ENCODE data around the gene SIDT1. TPM values are rescaled to one million over a fixed set of nuclear protein-coding genes. Genes with fewer than 3 reads are reported as not detected.

Gene SIDT1
- 2.6 TPM for polyA plus RNA-seq (ENCODE audit: insufficient read length)

- DNase-seq (ENCODE audit: low read depth), result no peak
Observed at GRCh38 chr3:113531826-113532697, at the start of gene SIDT1. Gene SIDT1, plus strand, starts transcription at chr3:113532555. Its CDS starts 467 bp downstream, at chr3:113533022.

GRCh38 chr3:113485161-113485609 is 47.2 kb upstream of the SIDT1 start:
- DNase-seq (ENCODE audit: low read depth), result no peak

DNA sequence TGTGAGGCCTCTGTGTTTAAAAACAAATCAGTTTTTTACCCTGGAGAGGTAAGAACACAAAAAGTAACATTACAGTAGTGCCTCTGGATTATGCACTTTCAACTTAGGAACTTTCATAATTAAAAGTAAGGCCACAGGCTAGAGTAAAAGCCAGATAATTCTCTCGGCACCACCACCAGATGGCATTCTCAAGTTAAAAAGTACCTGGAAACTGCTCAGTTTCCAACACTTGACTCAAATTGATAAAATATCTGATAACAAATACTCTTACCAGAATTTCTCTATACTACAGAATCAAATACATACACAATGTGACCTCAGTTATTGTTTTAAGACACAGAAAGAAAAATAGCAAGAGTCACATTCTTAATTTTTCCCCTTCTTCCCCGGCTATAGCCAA is 37.3 kb upstream of the SIDT1 start:
- DNase-seq (ENCODE audit: low read depth), result no peak

- DNase-seq (ENCODE audit: low read depth), result no peak
Observed at GRCh38 chr3:113496924-113497323, 35.4 kb upstream of the SIDT1 start.

DNA sequence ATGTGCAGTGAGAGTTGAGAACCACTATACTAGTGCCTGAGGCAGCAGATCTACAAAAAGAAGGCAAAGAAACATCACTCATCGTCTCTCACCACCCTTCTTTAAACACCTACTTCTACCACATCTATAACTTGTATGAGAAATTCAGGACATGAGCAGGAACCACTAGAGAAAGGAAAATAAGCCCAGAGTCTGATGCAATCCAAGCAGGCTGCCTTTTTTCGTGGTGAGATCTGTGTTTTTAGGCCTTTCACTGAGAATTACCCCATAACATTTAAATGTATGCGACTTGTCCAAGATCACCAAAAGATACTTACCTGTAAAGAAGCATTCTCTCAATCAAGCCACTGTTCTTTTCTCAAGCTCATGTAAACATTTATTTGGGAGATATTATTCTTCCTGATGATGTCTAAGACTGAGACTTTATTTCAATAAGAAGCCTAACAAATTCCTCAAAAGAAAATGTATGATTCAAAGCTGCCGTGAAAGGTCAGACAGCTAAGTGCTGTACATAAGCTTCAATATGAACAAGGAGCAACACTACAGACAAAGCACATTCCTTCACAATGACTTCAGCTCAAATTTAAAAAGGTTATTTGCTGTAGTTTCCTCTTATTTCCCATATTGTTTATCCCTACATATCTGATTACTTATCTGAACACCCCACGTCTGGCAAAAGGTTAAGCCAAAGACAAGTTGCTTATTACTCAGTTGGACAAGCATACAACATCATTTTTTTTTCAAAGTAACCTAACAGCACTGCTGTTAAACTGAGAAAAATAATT is 33.9 kb upstream of the SIDT1 start:
- no peak for DNase-seq (ENCODE audit: low read depth)

DNA sequence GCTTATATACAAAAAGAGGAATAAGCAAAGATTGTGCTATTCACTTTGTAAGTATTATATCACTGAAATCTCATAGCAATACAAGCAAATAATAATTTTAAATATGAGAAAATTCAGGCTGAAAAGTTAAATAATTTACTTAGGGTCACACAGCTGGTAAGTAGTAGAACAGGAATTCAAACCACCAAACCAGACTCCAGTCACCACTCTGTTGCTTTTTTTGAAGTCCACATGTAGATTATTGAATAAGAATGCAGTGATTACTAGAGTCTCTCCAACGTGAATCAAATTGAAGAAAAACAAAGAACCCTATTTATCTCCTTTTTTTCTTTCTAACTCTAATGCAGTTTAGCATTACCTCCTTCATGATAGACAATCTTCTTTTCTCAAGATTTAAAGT is 33.3 kb upstream of the SIDT1 start:
- no peak for DNase-seq (ENCODE audit: low read depth)

- DNase-seq (ENCODE audit: low read depth), result no peak
Observed at GRCh38 chr3:113501597-113501996, 30.8 kb upstream of the SIDT1 start.

GRCh38 chr3:113505867-113506266 is 26.5 kb upstream of the SIDT1 start:
- no peak for DNase-seq (ENCODE audit: low read depth)

GRCh38 chr3:113507501-113508067 is 24.8 kb upstream of the SIDT1 start:
- DNase-seq (ENCODE audit: low read depth), result no peak

GRCh38 chr3:113508966-113509365 is 23.4 kb upstream of the SIDT1 start:
- no peak for DNase-seq (ENCODE audit: low read depth)

DNA sequence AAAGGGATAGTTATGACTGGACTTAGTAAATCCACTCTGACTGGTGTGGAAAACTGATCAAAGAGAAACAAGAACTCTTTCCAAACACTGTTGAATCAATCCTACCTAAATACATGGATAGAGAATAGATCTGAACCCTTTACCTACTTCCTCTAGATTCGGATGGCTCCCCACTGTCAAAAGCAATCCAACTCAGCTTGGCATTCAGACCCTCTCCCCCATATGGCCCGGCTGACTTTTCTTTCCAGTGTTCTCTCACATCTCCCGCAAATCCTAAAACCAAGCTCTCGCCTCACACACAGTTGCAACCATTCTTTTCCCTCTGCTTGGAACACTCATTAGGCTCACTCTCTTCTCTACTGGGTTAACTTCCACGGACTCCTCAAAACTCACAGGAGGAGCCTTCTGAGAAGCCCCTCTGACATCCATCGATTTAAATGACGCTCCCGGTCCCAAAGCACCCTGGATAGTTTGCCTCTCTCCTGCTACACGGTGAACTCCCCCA is 18.0 kb upstream of the SIDT1 start:
- DNase-seq (ENCODE audit: low read depth), result no peak

DNA sequence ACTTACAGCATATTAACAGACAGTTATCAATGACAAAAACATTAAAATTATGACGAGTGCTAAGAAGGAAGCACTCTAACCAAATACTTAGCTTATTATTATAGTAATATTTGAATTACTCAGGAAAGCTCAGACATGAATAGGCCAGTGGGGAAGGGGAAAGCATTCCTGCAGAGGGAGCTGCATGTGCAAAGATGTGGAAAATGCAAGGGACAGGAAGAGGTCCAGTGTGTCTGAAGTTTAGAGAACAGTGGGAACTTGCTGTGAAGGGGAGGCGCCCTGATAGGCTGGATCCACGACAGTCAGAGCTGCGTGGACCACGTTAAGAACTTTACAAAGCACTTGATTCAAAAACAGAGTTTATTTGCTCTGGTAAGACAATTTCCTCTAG is 16.2 kb upstream of the SIDT1 start:
- DNase-seq (ENCODE audit: low read depth), result no peak

- no peak for DNase-seq (ENCODE audit: low read depth)
Observed at GRCh38 chr3:113521981-113522380, 10.4 kb upstream of the SIDT1 start.

DNA sequence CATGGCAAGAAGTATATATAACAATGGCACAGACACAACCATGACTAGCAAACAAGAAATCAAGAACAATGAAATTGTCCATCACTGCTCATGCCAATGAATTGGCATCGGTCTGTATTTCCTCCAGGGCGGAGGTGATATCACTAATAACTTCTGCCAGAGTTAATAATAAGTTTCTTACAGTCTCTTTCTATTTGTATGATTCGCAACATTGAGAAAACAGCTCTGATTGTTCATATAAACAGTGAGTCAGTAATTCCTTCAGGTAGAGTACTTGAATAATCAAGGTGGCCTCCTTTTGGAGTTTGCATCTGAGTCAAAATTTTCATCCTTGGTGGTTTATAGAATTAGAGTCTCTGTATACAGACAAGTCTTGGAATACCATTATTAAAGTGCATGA is 9.1 kb upstream of the SIDT1 start:
- no peak for DNase-seq (ENCODE audit: low read depth)

DNA sequence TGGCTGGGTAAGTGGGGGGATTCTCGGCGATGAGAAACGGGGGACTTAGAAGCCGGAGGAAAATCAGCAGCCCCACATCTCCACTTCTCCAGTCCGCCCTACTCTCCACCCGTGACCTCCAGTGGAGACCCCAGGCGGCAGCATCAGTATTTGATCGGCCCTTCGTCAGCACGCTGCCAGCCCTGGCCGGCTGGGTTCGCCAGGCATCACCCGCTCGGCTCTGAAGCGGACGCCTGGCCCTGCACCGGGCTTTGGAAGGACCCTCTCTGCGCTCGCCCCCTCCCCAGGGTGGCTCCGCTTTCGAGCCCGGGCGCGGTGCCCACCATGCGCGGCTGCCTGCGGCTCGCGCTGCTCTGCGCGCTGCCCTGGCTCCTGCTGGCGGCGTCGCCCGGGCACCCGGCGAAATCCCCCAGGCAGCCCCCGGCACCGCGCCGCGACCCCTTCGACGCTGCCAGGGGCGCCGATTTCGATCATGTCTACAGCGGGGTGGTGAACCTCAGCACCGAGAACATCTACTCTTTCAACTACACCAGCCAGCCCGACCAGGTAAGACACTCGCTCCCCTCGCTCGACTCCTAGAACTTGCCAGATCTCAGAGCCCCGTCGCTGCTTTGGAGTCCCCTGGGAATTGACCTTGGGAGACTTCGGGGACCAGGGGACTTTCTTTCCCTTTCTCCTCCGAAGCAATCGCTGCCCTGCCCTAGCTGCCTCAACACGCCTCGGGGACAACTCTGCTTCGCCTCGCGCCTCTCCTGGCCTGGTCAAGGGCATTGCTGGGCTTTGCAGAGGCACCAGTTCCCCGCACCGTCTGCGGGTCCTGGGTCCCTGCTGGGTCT is 561 bp downstream of the SIDT1 start:
- DNase-seq (ENCODE audit: low read depth), result no peak

DNA sequence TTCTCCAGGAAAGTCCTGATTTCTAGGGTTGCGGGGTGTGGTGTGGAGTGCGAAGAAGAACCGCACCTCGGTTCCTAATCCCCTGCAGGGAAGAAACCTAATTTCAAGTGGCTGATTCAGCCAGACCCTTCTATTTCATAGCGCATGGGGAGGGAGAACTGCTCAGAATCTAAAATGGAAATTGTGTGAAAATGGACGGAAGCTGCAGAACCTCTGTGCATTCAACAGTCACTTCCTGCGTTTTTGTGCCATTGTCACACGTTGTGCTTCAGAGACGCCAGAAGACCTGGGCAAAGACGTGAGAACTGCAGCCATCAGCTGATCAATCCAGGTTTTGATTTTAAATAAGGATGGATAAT is 1.2 kb downstream of the SIDT1 start:
- no peak for DNase-seq (ENCODE audit: low read depth)

DNA sequence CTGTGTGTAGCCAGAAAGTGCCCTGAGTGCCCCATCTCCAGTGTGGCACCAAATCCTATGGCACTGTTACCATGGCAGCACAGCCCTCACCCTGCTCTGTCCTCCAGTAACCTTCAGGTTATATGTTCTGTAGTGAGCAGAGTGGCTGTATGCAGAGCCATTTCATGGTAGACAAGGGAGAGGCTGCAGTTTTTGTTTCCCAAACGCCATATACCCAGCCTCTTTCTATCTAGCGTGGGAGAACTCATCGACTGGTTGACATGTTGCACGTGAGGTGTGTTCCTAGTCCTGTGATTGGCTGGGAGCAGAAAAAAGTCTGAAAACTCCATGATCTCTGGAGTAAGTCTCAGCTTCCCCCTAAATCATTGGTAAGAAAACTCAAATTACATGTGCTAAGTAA is 2.0 kb downstream of the SIDT1 start:
- no peak for DNase-seq (ENCODE audit: low read depth)

DNA sequence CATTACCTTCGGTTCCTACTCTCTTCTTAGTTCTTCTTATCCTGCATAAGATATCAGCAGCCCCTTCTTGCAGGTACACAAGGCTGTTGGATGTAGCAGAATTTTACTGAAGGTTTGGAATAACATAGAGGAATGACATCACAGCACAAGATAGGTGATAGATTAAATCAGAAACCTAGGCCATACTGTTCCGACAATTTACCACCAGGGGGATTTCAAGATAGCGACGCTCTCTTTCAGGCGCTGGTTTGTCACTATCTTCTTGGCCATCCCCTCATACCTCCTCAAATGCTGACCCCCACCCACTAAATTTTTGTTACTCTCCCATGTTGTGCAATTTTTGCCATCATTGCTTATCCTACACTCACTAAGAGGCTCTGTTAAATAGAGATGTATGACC is 3.5 kb downstream of the SIDT1 start:
- DNase-seq (ENCODE audit: low read depth), result no peak

DNA sequence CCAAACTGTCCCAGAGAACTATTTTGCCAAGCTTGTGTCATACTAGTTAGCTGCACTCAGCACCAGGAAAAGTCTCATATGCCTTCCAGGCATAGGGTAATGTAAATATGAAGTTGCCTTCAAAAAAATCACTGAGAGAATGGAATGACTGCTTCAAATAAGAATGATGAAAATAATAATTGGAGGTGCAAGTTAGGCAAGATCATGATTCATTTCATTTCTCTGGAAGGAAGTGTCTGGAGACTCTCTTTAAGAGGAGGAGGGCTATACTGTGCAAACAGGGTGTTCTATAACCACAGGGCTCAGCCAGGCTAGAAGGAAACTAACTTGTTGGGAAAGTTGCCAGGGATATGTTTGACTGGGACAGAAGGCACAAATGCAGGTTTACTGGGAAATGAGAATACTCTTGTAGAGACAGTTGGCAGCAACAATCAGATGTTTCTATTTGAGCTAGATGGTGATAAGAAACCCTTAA is 4.3 kb downstream of the SIDT1 start:
- no peak for DNase-seq (ENCODE audit: low read depth)

DNA sequence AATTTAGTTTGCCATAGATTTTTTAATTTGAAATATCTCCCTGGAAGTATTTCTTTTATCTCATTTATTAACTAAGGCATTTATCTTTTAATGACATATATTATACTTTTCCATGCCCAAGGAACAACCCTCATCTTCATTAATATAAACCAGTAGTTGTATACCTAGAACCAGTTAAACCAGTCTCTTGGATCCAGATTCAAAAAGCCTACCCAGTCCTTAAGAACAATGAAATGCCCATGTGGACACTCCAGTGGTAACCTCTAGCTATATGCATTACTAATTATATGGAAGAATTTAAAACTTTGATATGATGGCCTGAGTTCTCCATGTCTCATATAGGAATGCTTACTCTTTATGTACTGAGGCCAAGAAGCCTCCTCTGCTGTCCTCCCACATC is 4.8 kb downstream of the SIDT1 start:
- DNase-seq (ENCODE audit: low read depth), result no peak

GRCh38 chr3:113541519-113541918 is 9.2 kb downstream of the SIDT1 start:
- no peak for DNase-seq (ENCODE audit: low read depth)
